Activated CD4-positive, CD25-positive, alpha-beta regulatory T cell (primary cell): ENCODE results near the gene IL1RL2.

Source experiments
- DNase-seq, 4 experiments: peaks; one replicate each; lab custom pipeline; 2025; lab: John Stamatoyannopoulos, UW

The IL1RL2 gene

DNA sequence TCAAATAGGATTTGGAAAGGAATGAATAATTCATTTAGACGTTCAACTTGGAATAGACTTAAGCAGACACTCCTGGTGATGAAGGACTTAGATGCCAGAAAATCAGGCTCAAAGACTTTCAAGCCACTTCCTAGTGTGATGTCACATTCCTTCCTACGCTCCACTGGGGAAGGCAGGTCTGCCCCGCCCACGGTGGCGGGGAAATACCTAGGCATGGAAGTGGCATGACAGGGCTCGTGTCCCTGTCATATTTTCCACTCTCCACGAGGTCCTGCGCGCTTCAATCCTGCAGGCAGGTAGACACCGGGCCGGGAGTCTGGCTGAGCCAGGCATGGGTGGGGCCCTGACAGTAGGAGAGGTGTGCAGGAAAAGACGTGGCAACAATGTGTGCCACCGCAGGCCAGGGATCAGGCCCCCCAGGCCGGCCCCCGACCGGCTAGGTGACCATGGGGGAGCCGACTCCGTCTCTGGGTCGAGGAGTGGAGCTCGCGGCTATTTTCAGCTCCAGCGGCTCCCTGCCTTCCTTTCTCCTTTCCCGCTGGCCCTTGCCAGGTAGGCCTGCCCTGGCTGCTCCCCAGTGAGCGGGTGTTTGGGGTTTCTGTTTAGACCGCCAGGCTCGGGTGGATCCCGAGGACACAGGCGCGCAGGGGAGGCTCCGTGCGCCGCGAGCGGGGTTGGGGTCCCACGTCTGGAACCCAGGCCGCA is at the start of gene IL1RL2:
IL1RL2 (plus strand) TSS at position 233 of the 705 bp plus-strand sequence. CDS start 845 bp downstream, outside the sequence.
- peak in 1 of 4 experiments; percentile 10 for DNase-seq

DNA sequence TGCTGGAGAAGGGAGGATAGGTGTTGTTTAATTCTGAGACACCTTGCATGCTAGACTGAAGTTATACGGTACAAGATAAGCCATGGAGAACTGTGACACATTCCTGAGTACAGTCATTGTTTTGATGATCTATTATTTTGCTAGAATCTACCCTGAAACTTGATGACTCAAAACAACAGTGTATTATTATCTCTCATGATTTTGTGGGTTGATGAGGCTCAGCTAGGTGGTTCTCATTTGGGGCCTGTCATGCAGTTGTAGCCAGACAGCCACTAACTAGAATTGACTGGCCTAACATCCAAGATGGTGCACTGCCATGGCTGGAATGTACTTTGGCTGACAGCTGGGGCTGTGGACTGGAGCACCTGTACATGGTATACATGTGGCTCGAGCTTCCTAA is 49.7 kb upstream of the IL1RL2 start:
- no peak for DNase-seq

DNA sequence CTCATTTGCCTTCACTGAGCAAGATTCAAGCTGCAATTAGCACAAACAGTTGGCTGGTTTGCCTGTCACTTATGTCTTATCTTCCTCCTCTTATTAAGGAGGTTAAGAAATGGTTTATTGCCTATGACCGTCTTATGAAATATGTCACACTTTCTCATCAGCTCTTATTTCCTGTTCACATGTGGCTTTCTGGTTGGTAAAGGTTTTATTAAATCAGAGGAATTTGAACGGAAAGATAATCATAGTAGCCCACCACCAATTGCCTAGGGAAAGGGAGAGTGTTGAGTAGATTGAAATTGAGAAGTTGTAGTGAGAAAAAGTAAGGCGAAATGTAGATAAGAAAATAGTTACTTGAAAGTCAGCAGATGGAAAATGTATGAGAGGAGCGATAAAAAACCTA is 48.5 kb upstream of the IL1RL2 start:
- no peak for DNase-seq

DNA sequence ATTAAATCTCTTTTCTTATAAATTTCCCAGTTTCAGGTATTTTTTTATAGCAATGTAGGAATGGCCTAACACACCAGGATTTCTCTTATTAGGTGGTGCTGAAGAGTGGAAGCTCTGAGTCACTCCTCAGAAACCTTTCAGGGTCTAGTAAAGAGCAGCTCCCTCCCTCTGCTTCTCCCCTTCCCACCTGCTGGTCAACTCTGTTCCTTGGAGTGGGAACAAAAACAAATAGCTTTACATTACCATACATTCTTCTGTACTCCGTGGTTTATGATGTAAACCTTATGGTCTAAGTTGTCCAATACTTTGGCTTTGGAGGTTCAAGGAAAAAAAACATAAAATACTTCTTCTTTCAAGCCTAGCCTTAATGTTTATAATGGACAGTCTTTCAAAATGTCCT is 47.0 kb upstream of the IL1RL2 start:
- DNase-seq, result no peak

DNA sequence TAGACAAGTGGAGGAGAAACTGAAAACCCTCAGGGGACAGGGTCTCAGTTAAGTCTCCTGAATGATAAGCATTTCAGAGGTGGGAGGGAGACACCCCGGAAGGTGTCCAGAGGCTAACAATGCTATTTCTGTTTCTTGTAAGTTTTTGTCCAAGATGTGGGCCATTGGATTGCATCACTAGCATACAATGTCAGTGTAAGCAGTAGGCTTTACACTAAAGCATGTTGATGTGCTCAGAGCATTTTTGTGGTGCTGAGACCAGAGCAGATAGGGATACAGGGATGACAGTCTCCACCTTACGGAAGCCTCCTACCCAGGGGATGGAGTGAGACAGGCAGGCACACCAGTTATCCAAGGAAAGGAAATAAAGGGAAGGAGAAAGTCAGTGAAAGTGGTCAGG is 46.4 kb upstream of the IL1RL2 start:
- no peak for DNase-seq

- no peak for DNase-seq
Measured at GRCh38 chr2:102141011-102141943, 45.5 kb upstream of the IL1RL2 start.

- DNase-seq, result peak in 1 of 4 experiments; percentile 21
Measured at GRCh38 chr2:102141970-102142828, 44.6 kb upstream of the IL1RL2 start, which contains the start of gene IL1R1. TSS of gene IL1R1 (plus strand) at chr2:102142746. CDS start at chr2:102157725, 14,979 bp downstream.

DNA sequence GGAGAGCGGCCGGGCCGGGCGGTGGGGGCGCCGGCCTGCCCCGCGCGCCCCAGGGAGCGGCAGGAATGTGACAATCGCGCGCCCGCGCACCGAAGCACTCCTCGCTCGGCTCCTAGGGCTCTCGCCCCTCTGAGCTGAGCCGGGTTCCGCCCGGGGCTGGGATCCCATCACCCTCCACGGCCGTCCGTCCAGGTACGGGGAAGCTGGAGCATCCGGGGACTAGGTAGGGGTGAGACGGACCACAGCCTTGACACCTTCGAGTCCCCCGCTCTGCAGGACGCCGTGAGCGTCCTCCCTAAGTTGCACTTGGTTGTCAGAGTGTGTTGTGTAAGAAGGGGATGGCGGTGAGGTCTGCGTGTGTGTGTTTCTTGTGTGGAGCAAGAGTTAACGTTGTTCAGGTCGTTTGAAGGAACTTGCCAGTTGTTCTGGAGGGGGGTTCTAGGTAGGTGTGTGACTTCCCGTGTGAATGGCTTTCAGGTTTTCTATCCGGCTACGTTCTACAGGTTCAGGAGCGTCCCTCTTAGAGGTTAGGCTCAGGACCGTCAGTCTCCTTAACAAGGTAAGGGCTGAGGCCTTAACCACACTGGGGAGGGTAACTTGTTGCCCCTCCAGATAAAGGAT is 43.9 kb upstream of the IL1RL2 start:
- no peak for DNase-seq

- DNase-seq, result no peak
Measured at GRCh38 chr2:102143450-102143985, 43.3 kb upstream of the IL1RL2 start.

- no peak for DNase-seq
Measured at GRCh38 chr2:102144128-102144527, 42.7 kb upstream of the IL1RL2 start.

DNA sequence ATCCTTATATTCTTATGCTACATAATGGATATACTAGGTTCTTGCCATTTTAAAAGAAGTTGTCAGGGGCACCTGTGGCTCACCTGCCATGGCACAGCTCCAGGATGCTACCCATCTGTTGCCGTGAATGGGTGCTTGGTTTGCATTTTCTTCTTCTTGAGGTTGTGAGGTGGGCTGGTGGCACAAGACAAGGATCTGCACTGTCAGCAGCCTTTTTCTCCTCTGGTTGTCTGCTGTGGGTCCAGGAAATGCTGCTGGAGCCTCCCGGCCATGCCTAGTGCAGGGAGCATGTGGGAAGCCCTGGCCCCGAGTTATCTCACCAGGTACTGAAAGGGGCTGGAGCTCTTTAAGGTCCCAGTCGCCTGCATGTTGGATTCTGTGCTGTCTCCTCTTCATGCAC is 41.7 kb upstream of the IL1RL2 start:
- no peak for DNase-seq

GRCh38 chr2:102145934-102146333 is 40.9 kb upstream of the IL1RL2 start:
- DNase-seq, result no peak

DNA sequence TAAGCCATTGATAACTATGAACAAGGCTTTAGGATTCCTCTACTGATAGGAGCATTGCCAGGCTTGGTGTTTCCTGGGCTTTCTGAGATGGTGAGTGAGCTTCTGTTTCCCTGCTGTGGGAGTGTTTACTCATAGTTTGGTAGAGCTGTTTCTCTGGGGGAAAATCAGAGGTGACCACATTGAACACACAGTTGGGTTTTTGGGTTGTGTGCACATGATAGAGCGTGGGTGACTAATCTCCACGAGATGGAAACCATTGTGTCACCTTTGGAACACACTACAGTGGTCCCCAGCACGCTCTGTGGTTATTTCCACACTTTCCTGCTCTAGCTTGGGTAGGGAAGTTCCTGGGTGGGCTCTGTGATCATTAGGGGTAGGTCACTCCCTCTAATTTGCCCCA is 38.9 kb upstream of the IL1RL2 start:
- DNase-seq, result peak in 2 of 4 experiments; percentile 28 to 33

DNA sequence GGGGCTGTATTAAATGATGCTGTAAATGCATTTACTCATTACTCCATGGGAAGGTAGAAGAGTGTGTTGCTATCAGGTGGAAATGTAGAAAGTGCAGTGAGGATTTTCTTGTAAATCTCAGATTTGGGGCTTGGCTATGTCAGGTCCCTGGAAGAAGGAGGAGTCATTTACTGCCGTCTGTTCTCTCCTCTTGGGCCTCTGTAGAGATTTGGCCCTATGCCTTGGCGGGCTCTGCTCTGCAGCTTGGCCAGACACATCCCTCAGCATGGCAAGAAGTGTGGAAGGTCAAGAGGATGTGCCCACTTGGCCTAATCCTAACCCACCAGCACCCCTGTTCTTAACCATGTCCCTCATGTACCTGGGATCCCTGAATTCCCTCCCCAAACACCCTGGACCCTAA is 37.6 kb upstream of the IL1RL2 start:
- no peak for DNase-seq

GRCh38 chr2:102149644-102150455 is 37.0 kb upstream of the IL1RL2 start:
- DNase-seq, result no peak

DNA sequence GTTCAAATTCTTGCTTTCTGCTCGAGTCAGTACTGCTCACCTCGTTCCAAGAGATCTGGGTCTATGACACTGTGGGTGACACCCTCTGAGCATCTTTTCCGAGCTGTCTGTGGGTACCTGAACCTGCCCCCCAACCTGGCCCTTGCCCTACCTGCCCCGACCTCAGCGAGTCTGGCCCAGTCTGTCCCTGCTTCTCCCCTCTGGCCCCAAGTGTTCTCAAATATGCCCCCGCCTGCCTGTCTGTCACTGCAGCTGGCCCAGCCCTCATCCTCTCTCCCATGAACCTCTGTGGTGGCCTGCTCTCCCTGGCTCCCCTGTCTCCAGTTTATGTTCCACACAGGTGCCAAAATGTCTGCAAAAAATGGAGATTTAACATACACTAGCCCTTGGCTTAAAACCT is 32.5 kb upstream of the IL1RL2 start:
- no peak for DNase-seq

DNA sequence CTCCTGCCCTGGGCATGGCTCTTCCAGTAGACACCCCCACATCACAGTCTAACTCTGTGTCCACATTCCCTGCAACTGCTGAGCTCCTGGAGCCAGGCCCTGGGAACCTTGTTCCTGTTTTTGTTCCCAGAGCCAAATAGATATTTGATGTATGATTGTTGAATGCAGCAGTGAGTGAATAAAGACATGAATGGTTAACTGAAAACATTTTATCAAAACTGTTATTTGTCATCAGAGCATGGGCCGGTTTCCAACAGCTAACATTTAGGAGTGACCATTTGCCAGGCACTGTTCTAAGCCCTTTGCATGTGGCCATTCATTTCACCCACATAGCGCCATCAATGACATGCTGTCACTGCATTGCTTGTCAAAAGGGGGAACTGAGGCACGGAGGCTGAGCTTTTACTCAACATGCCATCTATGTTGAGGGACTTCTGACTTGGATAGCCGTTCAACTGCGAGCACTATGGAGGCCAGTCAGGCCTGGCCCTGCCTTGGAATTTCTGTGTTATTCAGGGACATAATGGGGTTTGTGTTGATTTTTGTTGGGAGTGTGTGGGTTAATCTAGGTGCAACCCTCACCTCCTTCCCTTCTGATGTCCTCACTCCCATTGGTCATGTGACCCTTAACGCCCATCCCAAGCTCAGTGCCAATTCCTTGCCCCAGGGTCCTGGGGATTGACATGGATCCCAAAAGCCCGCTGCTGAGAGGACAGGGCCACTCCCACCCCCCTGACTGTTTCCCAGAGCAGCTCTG is 31.7 kb upstream of the IL1RL2 start:
- DNase-seq, result no peak

- no peak for DNase-seq
Measured at GRCh38 chr2:102155703-102156515, 30.9 kb upstream of the IL1RL2 start.
